Measurements from ENCODE around the gene CNOT4.

CNOT4 gene, protein sequence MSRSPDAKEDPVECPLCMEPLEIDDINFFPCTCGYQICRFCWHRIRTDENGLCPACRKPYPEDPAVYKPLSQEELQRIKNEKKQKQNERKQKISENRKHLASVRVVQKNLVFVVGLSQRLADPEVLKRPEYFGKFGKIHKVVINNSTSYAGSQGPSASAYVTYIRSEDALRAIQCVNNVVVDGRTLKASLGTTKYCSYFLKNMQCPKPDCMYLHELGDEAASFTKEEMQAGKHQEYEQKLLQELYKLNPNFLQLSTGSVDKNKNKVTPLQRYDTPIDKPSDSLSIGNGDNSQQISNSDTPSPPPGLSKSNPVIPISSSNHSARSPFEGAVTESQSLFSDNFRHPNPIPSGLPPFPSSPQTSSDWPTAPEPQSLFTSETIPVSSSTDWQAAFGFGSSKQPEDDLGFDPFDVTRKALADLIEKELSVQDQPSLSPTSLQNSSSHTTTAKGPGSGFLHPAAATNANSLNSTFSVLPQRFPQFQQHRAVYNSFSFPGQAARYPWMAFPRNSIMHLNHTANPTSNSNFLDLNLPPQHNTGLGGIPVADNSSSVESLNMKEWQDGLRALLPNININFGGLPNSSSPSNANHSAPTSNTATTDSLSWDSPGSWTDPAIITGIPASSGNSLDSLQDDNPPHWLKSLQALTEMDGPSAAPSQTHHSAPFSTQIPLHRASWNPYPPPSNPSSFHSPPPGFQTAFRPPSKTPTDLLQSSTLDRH

GRCh38 chr7:135509839-135510591, at the start of gene CNOT4:
TSS of gene CNOT4 (minus strand) at chr7:135510102. CDS start at chr7:135438331, 71,771 bp downstream.
- DNase-seq, result peak; percentile 99

GRCh38 chr7:135558881-135559280, 49.0 kb upstream of the CNOT4 start:
- DNase-seq, result no peak

GRCh38 chr7:135558337-135558767, 48.5 kb upstream of the CNOT4 start:
- DNase-seq, result peak; percentile 77

DNA sequence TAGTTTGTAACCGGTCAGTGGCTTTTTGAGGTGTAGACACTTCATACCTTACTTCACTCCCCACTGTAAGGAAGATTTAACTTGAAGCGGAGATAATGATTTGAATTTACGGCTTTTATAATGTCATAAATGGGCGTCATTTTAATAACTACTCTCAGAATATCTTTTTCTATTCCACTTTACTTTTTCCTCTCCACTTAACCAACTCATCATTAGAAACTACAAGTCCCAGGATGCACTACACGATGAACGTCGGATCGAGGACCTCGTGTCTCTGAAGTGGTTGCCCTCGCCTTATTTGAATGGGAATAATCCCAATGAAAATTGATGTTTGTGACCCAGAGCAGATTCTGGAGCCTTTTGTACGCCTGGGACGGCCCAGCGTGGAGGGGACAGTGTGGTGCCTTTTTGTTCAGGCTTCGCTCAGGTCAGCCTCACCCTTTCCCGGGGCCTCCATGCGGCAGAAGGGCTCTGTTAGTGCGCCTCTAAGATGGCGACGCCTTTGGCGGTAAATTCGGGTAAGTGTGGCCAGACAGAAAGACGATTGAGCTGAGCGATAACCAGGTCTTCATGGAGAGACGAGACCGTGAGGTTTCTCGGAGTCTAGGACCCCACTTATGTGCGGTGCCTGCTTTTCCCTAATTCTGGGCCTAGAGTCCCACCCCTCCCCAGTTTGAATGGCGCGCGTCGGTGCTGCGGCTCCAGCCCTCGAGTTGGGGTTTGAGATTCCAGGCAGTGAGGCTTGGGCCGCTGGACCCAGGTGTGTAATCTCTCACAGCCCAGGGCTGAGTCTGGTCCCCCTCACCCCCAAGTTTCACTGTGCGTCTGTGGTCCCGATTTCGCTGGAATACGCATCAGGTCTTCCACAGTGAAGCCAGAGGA, 47.8 kb upstream of the CNOT4 start, which contains the start of gene NUP205:
NUP205 (plus strand) TSS at position 463 of the 882 bp plus-strand sequence; CDS start at position 491, 28 bp downstream.
- DNase-seq, result peak; percentile 91

- DNase-seq, result no peak
Measured at GRCh38 chr7:135553346-135553745, 43.4 kb upstream of the CNOT4 start.

- no peak for DNase-seq
Measured at GRCh38 chr7:135552148-135552547, 42.2 kb upstream of the CNOT4 start.

DNA sequence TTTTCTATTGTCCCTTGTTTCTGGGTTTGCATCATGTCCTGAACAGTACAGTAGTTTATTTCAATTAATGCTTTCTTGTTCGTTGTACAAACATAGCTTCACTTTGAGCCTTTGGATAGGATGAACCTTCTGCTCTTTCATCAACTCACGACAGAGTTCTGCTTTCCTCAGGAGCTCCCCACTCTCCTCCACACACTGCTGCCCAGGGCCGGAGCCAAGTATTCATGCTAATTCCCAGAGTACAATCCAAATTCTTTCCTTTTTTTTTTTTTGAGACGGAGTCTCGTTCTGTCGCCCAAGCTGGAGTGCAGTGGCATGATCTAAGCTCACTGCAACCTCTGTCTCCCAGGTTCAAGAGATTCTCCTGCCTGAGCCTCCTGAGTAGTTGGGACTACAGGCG, 40.3 kb upstream of the CNOT4 start:
- no peak for DNase-seq

DNA sequence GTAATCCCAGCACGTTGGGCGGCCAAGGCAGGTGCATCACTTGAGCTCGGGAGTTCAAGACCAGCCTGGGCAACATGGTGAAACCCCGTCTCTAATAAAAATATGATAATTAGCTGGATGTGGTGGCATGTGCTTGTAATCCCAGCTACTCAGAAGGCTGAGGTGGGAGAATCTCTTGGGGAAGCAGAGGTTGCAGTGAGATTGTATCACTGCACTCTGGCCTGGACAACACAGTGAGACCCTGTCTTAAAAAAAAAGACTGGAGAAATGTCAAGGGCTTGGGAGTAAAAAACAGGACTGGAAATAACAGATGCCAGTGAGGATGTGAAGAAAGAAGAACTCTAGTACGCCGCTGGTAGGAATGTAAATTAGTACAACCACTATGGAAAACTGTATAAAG, 31.1 kb upstream of the CNOT4 start:
- DNase-seq, result no peak

- no peak for DNase-seq
Measured at GRCh38 chr7:135539629-135540028, 29.7 kb upstream of the CNOT4 start.

DNA sequence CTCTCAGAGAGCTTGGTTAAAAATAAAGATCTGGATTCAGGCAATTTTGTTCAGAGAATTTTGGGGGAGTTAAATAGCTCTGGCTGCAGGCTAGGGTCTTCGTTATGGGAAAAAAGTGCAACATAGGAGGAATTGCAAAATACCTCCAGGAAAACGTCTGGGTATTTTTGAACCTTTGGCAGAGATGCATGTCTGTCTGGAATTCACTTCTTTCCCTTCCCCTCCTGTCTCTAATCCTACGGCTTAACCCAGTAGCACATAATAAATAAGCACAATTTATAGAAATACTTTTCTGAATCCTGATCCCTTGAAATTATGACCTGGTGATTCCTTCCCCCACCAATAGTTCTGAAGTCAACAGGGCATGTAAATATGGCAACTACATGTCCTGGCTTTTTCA, 28.5 kb upstream of the CNOT4 start:
- no peak for DNase-seq

DNA sequence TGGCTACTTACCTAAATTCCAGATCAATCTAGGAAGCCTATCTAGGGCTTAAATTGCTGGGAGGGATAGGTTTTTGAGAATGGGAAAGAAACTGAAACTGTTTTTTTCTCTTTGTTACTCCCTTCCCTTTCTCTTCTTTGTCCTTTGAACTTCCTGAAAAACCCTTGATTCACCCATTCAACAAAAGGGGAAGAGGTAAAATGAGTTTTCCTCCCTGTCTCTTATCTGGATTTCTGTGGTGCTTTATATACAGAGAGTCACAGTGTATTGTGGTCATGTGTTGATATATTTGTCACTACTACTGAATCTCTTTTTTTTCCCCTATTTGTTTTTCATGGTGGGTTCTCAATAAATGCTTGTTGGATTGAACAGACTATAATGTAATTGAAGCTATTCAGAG, 28.0 kb upstream of the CNOT4 start:
- no peak for DNase-seq

DNA sequence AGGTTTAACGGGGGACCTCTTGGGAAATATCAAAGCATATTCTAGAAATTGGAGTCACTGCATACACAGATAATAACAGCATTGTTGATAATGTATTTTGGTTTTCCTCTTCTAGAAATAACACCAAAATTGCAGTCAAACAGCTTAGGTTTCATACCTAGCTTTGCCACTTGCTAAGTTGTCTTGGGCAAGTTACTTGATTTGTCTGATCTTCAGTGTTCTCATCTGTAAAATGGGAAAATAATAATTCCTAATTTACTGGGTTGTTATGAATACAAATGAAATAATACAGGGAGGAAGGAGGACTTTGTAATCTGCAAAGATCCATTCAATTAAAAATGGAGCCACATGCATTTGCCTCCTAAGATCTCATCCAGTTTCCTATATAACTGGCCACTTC, 27.6 kb upstream of the CNOT4 start:
- DNase-seq, result no peak

GRCh38 chr7:135536150-135536549, 26.2 kb upstream of the CNOT4 start:
- no peak for DNase-seq

- DNase-seq, result no peak
Measured at GRCh38 chr7:135527025-135527424, 17.1 kb upstream of the CNOT4 start.

DNA sequence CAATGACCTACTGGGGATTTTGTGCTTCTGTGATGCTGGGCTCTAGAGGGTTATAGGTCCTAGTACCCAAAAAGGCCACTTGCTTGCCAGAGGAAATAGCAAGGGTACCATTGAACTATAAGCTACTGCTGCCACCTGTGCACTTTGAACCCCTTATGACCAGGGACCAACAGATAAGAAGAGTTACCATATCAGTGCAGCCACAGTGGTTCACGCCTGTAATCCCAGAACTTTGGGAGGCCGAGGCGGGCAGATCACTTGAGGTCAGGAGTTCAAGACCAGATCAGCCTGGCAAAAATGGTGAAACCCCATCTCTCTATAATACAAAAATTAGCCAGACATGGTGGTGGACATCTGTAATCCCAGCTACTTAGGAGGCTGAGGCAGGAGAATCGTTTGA, 15.5 kb upstream of the CNOT4 start:
- no peak for DNase-seq

- DNase-seq, result no peak
Measured at GRCh38 chr7:135523146-135523545, 13.2 kb upstream of the CNOT4 start.

DNA sequence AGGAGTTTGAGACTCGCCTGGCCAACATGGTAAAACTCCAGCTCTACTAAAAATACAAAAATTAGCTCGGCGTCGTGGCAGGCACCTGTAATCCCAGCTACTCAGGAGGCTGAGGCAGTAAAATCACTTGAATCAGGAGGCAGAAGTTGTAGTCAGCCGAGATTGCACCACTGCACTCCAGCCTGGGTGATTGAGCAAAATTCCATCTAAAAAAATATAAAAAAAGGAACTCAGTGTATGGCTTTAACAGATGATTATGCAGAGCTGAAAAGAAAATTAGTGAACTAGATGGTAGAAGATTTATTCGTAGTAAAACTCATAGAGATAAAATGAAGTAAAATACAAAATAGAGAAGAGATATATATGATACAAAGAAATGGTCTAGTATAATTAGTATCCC, 12.6 kb upstream of the CNOT4 start:
- DNase-seq, result no peak

DNA sequence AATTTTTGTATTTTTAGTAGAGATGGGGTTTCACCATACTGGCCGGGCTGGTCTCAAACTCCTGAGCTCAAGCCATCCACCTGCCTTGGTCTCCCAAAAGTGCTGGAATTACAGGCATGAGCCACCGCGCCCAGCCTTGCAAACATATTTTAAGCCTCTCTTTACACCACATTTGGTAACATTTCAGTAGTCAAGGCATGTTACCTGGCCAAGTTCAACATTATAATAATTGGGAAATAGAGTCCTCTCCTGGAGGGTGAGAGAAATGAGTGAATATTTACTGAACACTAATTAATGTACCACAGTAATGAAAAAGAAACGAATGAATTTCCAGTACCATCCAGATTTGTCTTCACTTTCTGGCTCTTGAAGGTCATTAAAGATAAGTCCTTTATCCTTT, 10.0 kb upstream of the CNOT4 start:
- DNase-seq, result no peak

DNA sequence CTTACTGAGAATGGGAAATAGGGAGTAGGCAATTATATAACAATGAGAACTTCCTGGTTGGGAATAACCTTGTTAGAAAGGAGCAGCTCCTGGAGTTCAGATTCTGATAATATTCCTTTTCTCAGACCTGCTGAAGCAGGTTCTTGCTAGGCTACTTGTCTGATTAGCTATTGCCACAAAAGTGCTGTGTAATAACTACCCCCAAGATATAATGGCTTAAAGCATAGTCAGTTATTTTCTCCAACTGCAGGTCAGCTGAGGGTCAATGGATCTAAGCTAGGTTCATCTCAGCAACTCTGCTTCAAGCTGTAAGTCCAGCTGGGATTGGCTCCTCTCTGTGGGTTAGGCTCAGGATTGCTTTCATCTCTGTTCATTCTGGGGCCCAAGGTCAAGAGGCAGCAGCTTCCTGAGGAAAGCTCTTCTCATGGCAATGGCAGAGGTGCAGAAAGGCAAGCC, 9.4 kb upstream of the CNOT4 start:
- DNase-seq, result no peak

DNA sequence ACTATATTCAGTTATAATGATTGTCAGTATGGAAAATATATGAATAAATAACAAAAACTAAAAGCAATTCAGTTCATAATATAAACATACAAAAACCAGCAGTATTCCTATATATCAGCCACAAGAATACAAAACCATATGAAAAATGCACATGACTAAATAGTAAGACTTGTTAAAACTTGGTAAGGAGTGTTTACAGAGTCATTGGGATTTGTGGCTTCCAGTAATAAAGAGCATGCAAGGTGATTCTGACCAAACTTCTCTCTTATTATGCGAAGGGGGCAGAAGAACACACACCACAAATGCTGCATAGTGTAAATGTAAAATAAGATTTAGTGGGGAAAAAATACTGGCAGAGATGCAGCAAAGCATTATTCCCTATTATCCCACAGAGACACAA, 8.8 kb upstream of the CNOT4 start:
- DNase-seq, result no peak

GRCh38 chr7:135517060-135517459, 7.2 kb upstream of the CNOT4 start:
- DNase-seq, result no peak

DNA sequence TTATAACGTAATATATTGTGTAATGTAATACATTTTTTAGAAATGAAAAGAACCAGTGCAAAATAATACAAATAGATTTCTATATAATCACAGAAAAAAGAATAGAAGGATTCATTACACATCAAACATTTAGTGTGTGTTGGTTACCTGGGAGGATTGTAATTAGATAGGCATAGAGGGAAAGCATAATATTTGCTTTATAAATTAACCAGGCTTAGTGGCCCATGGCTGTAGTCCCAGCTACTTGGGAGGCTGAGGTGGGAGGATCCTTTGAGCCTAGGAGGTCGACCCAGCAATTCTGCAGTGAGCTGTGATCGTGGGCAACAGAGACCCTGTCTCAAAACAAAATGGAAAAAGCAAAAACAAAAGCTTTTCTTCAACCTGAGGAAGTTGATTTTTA, 5.0 kb upstream of the CNOT4 start:
- no peak for DNase-seq

Data from right hindlimb (tissue), 1 donor.